Measurements from ENCODE around the gene SMARCB1.

DNA sequence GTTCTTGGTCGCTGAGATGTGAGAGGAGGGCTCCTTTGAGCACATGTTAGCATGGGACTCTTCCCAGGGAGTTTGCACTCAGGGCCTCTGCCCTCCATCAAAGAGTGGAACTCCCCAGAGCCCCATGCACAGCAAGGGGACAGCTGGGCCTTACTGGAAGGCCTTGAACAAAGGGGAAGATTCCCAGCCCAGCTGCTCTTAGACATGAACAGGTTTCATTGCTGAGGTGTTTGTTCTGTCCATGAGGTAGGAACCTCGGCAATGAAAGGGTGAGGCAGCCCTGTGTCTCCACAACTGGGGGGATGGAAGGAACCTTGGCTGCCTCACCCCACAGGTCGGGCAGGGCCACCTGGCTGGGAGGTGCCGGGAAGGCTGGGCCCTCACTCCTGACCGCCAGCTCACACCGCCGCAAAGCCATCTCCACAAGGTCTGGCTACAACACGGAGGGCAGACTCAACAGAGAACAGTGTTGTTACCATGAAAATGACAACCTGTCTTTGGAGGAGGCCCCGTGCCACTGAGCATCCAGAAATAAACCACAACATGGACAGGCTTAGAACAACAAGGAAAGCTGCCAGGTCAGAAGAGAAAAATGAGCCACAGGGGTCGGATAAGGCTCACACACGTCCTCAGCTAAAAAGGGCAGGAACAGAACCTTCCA, 48.8 kb downstream of the SMARCB1 start:
- TF ChIP-seq CTCF (IDR thresholded peaks at IDR 0.05) (no peak), POLR2A (IDR thresholded peaks at IDR 0.05) (no peak)
